Lower lobe of right lung (tissue), 2 donors: ENCODE data around the gene LMLN. TPM values are rescaled to one million over a fixed set of nuclear protein-coding genes. Genes with fewer than 3 reads are reported as not detected.

ENCODE experiments used
- ATAC-seq, 2 donors: fragments of 200-7000 bp; cut with Tn5 transposase; one replicate each; pipeline ENCODE4 v1.9.1; 2020 to 2022; ENCODE audit warnings: mild to moderate bottlenecking in 2 of 2, moderate library complexity in 2 of 2
- DNase-seq: peaks from one replicate; pipeline ENCODE4 v3.0.0-alpha.2; 2020
- H3K27ac ChIP-seq: fragments of 200-600 bp; one replicate; pipeline ENCODE4 v1.8.0; 2022
- H3K27me3 ChIP-seq: fragments of 200-600 bp; one replicate; pipeline ENCODE4 v1.8.0; 2022; ENCODE audit warnings: low read depth
- H3K36me3 ChIP-seq: fragments of 200-600 bp; one replicate; pipeline ENCODE4 v1.8.0; 2022; ENCODE audit warnings: mild to moderate bottlenecking
- H3K4me1 ChIP-seq: fragments of 200-600 bp; one replicate; pipeline ENCODE4 v1.8.0; 2022
- H3K4me3 ChIP-seq: fragments of 200-600 bp; one replicate; pipeline ENCODE4 v1.8.0; 2022; ENCODE audit warnings: mild to moderate bottlenecking
- H3K9me3 ChIP-seq: fragments of 200-600 bp; one replicate; pipeline ENCODE4 v1.8.0; 2022
- intact Hi-C: fragments of 100-400 bp; cut with DNase I; formaldehyde crosslinking; loops from one replicate; pipeline ENCODE4 v1.11.0; 2022
- total RNA-seq: library from RNA; stranded (reverse); fragmentation: NEBNext Ultra II Directional; extraction: Animal tissue kit (Norgen Biotek cat#: 25700); gene quantifications from one replicate; pipeline ENCODE4 v1.2.1, GENCODE V29; 2021
- TF ChIP-seq, protein P1 (sequence below): fragments of 200-600 bp; IDR thresholded peaks from one replicate; pipeline ENCODE4 v1.8.0; 2022; ENCODE audit warnings: antibody characterized with exemption, mild to moderate bottlenecking
- donor health status: DM: no; HTN: yes; CAD: no; lungs with severe emphysema.

LMLN gene
- total RNA-seq, 1 donor from 2014 or later = 12.3 TPM

DNA sequence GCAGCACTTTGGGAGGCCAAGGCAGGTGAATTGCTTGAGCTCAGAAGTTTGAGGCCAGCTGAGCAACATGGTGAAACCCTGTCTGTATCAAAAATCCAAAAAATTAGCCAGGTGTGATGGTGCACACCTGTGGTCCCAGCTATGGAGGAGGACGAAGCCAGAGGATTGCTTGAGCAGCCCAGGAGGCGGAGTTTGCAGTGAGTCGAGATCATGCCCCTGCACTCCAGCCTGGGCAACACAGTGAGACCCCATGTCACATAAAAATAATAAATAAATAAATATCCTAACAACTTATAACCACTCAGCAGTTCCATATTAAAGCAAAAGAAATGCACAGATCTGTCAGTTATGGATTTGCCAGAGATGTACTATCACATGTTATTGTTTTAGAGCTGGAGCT lies 62.6 kb downstream of the LMLN start:
- TF ChIP-seq, protein P1, sequence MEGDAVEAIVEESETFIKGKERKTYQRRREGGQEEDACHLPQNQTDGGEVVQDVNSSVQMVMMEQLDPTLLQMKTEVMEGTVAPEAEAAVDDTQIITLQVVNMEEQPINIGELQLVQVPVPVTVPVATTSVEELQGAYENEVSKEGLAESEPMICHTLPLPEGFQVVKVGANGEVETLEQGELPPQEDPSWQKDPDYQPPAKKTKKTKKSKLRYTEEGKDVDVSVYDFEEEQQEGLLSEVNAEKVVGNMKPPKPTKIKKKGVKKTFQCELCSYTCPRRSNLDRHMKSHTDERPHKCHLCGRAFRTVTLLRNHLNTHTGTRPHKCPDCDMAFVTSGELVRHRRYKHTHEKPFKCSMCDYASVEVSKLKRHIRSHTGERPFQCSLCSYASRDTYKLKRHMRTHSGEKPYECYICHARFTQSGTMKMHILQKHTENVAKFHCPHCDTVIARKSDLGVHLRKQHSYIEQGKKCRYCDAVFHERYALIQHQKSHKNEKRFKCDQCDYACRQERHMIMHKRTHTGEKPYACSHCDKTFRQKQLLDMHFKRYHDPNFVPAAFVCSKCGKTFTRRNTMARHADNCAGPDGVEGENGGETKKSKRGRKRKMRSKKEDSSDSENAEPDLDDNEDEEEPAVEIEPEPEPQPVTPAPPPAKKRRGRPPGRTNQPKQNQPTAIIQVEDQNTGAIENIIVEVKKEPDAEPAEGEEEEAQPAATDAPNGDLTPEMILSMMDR = no peak

DNA sequence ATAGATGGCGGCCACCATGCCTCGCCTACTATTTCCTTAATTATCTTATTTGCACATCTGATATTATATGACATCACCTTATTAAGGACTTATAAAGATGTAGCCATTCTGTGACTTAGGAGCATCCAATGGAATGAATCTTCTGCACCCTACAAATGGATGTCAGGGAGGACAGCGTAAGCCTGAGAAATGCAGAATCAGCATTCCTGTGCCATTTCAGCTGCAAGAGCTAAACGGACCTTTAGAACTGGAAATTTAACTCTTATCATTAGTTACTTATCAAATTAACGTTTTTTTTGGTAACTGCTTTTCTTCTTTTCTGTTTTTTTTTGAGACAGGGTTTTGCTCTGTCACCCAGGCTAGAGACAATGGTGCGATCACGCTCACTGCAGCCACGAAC lies 65.6 kb downstream of the LMLN start:
- no peak overlapping the region for H3K4me3 ChIP-seq
- no peak for DNase-seq
- H3K27me3 ChIP-seq = no peaks in the 10 kb centered on the region
- TF ChIP-seq, protein P1 = no peak
- intact Hi-C loops = no loop called here
- H3K4me1 ChIP-seq = no peaks in the 10 kb centered on the region
- ATAC-seq = no peak
- no peak overlapping the region for H3K27ac ChIP-seq
- no peaks in the 10 kb centered on the region for H3K9me3 ChIP-seq
- H3K36me3 ChIP-seq = peaks cover 17% of the 10 kb centered on the region

More for the DNA sequence above, 62.6 kb downstream of the LMLN start:
- Histone ChIP-seq H3K4me1 (no peaks in the 10 kb centered on the region), H3K4me3 (no peak overlapping the region), H3K36me3 (peaks cover 17% of the 10 kb centered on the region), H3K27ac (no peak overlapping the region), H3K27me3 (no peaks in the 10 kb centered on the region), H3K9me3 (no peaks in the 10 kb centered on the region)
- ATAC-seq = no peak
- intact Hi-C loops = no loop called here
- no peak for DNase-seq

DNA sequence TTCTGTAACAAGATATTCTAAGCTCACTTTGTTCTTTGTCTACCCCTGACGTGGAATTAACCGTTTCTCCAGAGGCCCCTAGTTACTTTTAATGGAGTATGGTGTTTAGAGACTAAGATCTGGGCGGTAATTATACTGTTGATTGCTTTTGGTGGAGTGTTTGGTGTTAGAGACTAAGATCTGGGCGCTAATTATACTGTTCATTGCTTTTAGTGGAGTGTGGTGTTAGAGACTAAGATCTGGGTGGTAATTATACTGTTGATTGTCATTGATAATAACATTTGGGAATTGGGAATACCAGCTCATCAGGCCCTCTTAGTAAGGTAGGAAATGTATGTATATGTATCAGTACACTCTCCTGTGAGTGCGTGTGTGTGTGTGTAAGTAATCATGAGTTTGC lies 66.6 kb downstream of the LMLN start:
- TF ChIP-seq, protein P1 = no peak
- no peak for DNase-seq
- Histone ChIP-seq H3K4me1 (no peaks in the 10 kb centered on the region), H3K4me3 (no peak overlapping the region), H3K27me3 (no peaks in the 10 kb centered on the region), H3K9me3 (no peaks in the 10 kb centered on the region), H3K27ac (no peak overlapping the region), H3K36me3 (peaks cover 14% of the 10 kb centered on the region)
- ATAC-seq = no peak
- intact Hi-C loops = no loop called here

DNA sequence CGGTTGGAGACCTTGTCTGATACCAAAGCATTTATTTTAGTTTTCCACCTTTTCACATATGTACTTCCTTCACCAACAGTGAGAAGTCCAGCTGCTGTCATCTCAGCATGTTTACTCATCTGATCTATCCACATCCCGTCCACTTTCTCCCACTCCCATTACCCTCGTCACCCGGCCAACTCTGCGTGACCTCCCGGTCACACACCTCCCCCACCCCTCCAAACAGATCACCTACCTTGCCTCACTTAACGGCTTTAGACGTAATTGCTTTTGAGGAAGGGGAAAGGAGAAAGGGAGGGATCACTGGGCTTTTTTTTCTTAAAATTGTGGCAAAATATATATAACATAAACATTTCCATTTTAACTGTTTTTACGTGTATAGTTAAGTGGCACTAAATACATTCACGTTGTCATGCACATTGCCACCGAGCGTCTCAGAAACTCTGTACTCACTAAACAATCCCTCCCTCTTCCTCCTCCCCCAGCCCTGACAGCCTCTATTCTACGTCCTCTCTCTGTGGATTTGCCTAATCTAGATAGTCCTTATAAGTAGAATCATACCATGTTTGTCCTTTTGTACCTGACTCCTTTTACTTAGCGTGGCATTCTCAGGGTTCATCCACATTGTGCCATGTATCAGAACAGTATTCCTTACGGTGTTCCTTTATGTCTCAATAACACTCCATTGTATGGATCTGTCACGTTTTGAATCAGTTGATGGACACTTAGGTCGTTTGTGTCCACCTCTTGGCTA lies 67.2 kb downstream of the LMLN start:
- H3K4me1 ChIP-seq = no peaks in the 10 kb centered on the region
- no peaks in the 10 kb centered on the region for H3K27me3 ChIP-seq
- peaks cover 10% of the 10 kb centered on the region for H3K36me3 ChIP-seq
- H3K9me3 ChIP-seq = no peaks in the 10 kb centered on the region
- no peak for DNase-seq
- H3K27ac ChIP-seq = no peak overlapping the region
- no peak overlapping the region for H3K4me3 ChIP-seq
- TF ChIP-seq, protein P1 = no peak
- intact Hi-C loops = no loop called here
- ATAC-seq = no peak

DNA sequence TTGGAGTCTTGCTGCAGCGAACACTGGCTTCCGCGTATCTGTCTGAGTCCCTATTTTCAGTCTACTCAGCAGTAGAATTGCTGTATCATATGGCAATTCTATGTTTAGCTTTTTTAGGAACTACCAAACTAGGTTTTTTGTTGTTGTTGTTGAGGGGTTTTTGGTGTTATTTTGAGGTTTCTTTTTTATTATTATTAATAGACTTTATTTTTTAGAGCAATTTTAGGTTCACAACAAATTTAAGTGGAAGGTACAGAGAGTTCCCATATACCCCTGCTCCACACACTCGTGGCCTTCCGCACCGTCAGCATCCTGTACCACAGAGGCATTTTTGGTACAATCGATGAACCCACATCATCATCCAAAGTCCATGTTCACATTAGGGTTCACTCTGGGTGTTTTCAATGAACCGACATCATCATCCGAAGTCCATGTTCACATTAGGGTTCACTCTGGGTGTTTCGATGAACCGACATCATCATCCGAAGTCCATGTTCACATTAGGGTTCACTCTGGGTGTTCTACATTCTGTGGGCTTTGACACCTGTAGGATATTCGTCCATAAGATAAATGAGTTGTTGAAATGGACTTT lies 67.9 kb downstream of the LMLN start:
- Histone ChIP-seq H3K9me3 (no peaks in the 10 kb centered on the region), H3K4me1 (no peaks in the 10 kb centered on the region), H3K4me3 (no peak overlapping the region), H3K36me3 (peaks cover 4% of the 10 kb centered on the region), H3K27ac (no peak overlapping the region), H3K27me3 (no peaks in the 10 kb centered on the region)
- no peak for ATAC-seq
- intact Hi-C loops = no loop called here
- TF ChIP-seq, protein P1 = no peak
- no peak for DNase-seq
